Occipital lobe (tissue), 2 donors: ENCODE data around the gene ANKRD13D. TPM values are rescaled to one million over a fixed set of nuclear protein-coding genes. Genes with fewer than 3 reads are reported as not detected.

ENCODE experiments used
- DNase-seq: peaks from one replicate; lab custom pipeline; 2025; lab: John Stamatoyannopoulos, UW
- total RNA-seq: library from RNA; depleted of rRNA; stranded (reverse); fragments of >200 nt; gene quantifications from one replicate; pipeline ENCODE4 v1.2.3, GENCODE V29; 2014

The ANKRD13D gene
- total RNA-seq, 1 donor from 2014 or later, result 49.4 TPM

DNA sequence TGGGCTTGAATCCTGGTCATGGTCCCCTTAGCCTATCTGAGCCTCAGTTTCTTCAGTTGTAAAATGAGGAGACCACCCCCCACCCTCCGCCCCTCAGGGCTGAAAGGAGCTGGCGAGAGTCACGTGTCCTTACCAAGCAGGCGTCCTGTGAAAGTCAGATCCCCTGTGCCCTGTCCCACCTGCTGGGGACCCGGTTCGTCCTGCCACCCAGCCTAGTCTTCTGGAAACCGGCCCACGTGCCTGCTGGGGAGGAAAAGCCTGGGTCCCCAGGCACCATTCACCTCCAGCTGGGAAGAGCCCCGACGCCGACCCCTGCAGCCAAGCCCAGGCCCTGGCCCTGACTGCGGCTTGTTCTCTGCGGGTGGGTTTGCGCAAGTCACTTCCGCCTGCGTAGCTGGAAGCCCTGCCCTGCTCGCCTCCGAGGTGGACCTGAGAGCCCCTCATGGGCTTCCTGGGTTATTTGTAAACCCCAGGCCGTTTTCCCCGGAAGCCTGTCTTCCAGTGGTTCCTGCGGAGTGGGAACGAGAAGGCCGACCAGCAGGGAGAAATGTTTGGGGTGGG is 13.5 kb downstream of the ANKRD13D start:
- no peak for DNase-seq

DNA sequence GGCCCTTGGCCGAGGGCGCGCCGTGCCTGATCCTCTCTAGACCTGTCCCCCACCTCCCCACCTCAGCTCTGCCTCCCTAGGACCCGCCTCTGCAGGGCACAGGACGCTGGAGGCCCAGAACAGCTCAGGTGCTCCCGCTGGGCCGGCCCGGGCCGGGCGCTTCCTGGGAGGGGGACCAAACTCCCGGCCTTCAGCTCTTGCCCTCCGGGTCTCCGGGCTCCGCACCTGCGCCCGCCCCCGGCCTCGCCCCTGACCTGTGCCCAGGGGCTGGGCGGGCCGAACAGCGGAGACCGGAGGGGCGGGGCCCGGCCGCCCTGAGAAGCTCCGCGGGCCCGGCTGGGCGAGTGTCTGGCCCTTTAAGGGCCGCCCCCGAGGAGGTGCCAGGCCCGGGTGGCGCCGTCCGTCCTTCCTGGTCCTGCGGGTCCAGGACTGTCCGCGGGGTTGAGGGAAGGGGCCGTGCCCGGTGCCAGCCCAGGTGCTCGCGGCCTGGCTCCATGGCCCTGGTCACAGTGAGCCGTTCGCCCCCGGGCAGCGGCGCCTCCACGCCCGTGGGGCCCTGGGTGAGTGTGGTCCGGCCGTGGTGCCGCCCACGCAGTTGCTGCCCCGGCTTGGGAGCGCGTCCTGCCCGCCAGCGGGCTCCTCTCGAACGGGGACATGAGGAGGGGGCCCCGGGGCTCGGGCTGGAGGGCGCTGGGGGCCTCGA is 14.2 kb downstream of the ANKRD13D start, which contains the start of gene SSH3:
Gene SSH3 (plus strand): TSS at position 399 of the 703 bp plus-strand sequence. CDS start 96 bp downstream, at position 495.
- DNase-seq, result peak; percentile 34

GRCh38 chr11:67303835-67304411 is 14.8 kb downstream of the ANKRD13D start:
- DNase-seq, result no peak

GRCh38 chr11:67304511-67305113 is 15.5 kb downstream of the ANKRD13D start:
- no peak for DNase-seq

- no peak for DNase-seq
Observed at GRCh38 chr11:67306769-67307544, 17.9 kb downstream of the ANKRD13D start.

- DNase-seq, result no peak
Observed at GRCh38 chr11:67307545-67308001, 18.5 kb downstream of the ANKRD13D start.

GRCh38 chr11:67308031-67308866 is 19.1 kb downstream of the ANKRD13D start:
- no peak for DNase-seq

- DNase-seq, result no peak
Observed at GRCh38 chr11:67309166-67309565, 20.1 kb downstream of the ANKRD13D start.

- no peak for DNase-seq
Observed at GRCh38 chr11:67309661-67310061, 20.6 kb downstream of the ANKRD13D start.

DNA sequence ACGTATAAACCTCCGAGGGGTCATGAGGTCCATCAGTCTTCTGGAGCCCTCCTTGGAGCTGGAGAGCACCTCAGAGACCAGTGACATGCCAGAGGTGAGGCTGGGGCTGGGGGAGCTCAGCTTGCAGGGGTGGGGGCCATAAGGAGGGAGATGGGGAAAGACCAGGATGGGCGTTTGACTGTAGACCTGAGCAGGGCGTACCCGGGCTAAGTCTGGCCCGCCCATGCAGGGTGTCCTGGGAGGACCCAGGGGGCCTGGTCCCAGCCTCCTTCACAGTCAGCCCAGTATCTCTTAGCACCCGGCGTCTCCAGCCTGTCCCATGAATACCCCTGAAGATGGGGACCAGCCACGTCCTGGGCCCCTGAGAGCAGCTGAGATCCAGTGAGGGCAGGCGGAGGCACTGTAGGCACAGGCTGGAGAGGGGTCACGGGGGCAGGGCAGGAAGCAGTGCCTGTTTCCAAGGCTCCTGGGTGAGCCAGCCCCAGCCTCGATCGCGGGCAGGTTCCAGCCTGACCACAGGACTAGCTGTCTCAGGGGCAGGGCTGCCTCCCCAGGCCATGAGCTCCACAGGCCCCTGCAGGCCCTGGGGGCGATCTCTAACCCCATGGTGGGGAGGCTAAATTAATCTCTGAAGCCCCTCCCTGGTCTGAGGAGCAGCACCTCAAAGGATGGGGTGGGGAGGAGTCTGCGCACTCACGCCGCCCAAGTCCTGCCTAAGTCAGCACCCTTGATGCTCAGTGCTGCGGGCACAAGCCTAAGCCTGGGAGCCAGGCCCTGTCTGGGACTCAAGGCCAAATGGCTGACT is 21.3 kb downstream of the ANKRD13D start:
- DNase-seq, result no peak

DNA sequence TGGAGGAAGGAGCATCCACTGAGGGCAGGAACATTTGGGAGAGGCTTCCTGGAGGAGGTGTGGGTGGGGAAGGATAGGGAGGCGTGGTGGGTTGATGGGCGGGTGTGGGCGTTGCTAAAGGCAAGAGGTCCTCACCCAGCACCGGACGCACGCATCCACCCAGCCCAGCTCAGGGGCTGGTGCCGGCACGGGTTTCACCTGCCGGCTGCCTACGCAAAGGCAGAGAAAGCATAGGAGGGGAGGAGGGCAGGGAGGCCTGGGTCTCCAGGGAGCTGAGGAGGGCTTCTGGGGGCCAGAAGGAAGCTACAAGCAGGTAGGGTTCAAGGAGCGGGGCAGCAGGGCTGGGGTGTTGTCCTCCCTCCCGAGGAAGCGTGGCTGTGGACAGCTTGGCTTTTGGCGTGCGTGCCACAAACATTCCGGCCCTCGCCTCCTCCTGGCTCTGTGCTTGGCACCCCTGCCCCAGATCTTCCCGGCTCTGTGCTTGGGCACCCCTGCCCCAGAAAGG is 22.0 kb downstream of the ANKRD13D start:
- no peak for DNase-seq

GRCh38 chr11:67311556-67312082 is 22.5 kb downstream of the ANKRD13D start:
- no peak for DNase-seq

GRCh38 chr11:67312187-67313021 is 23.3 kb downstream of the ANKRD13D start:
- DNase-seq, result no peak

- DNase-seq, result no peak
Observed at GRCh38 chr11:67313125-67313890, 24.2 kb downstream of the ANKRD13D start.

DNA sequence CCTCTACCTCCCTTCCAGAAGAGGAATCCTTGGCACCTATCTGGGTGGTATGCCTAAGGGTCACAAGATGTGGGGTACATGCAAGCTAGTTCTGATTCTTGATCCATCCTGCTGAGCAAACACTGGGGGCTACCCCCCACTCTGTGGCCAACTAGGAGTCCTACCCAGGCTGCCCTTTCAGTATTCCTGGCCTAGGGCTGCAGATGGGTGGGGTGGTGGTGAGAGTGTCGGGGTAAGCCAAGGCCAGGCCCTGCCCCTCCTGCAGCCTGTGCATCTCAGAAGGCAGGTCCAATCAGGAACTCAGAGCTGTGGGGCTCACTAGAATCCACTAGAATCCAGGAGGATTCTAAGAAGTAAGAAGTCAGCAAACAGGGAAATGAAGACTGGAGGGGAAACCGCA is 25.1 kb downstream of the ANKRD13D start:
- DNase-seq, result no peak

- no peak for DNase-seq
Observed at GRCh38 chr11:67315325-67315909, 26.3 kb downstream of the ANKRD13D start.

GRCh38 chr11:67316882-67317204 is 27.7 kb downstream of the ANKRD13D start:
- no peak for DNase-seq
